Measurements from ENCODE around the gene ARHGEF7. TPM values are rescaled to one million over a fixed set of nuclear protein-coding genes. Genes with fewer than 3 reads are reported as not detected.

ARHGEF7 gene
- total and polyA plus RNA-seq, 4 experiments from 2014 or later: 6.6 to 73.7 (median 40.7) TPM

DNA sequence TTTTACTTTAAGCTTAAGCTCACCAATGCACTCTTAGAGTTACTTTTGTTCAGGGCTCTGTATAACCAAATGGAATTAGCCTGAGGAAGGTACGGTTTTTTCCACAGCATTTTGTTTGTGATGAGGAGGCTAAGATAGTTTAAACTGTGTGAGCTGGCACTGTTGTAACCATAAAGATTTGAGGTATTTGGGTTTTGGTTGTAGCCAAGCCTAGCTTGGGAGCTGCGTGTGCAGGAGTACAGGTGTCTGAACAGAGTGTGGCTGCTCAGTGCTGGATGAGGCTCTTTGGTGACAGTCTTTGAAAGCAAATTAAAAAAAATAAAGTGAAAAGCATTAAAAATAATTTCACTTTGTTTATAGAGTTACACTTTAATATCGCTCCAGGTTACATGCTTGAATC, 56.0 kb downstream of the ARHGEF7 start:
- Histone ChIP-seq H3K27me3 (ENCODE audit: insufficient read depth, low read length) (no peaks in the 10 kb centered on the region), H3K36me3 (ENCODE audit: insufficient read depth, low read length) (no peaks in the 10 kb centered on the region), H3K27ac (ENCODE audit: low read depth, low read length) (no peak overlapping the region), H3K9me3 (ENCODE audit: control insufficient read depth in 1 of 2, low read length in 2 of 2) (no peaks in the 10 kb centered on the region), H3K4me3 (ENCODE audit: low read length in 2 of 2) (no peak overlapping the region), H3K4me1 (ENCODE audit: insufficient read depth, low read length) (peaks cover 32% of the 10 kb centered on the region)
- POLR2A ChIA-PET (ENCODE audit: partially characterized antibody): interaction anchor here (1.1 kb wide), 1 partner anchor 13 kb away, joined by 3 read pairs; no protein-coding TSS in a partner anchor
- no peak for DNase-seq
- Mint-ChIP-seq H3K4me3 (no peak overlapping the region), H3K4me1 (peaks cover 48 to 87% (median 63%) of the 10 kb centered on the region in 4 donors), H3K9me3 (peaks cover 0 to 1% (median 0%) of the 10 kb centered on the region in 8 donors), H3K36me3 (peaks cover 29 to 48% of the 10 kb centered on the region in 2 donors), H3K27me3 (no peaks in the 10 kb centered on the region), H3K27ac (peak overlapping the region in 1 of 7 donors; percentile 18)
- intact Hi-C loops (cut with micrococcal nuclease): no loop called here
- CTCF ChIA-PET (ENCODE audit: partially characterized antibody): no interaction called here

DNA sequence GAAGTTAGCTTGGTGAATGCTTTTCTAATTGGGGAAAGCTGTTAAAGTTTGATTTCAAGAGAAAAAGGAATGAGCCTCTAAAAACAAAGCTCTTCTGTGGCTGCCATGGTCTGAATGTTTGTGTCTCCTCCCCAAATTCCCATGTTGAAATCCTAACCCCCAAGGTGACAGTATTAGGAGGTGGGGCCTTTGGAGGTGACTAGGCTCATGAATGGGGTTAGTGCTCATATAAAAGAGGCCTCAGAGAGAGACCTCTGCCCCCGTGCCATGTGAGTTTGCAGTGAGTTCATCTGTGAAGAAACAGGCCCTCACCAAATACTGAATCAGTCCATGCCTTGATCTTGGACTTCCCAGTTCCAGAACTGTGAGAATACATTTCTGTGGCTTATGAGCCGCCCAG, 56.5 kb downstream of the ARHGEF7 start:
- H3K27ac ChIP-seq (ENCODE audit: low read depth, low read length): no peak overlapping the region
- Mint-ChIP-seq H3K9me3 (peaks cover 0 to 1% (median 0%) of the 10 kb centered on the region in 8 donors), H3K4me3 (no peak overlapping the region), H3K27me3 (no peaks in the 10 kb centered on the region), H3K27ac (peak overlapping the region in 3 of 7 donors; percentile 23 to 52 (median 47)), H3K4me1 (peaks cover 48 to 87% (median 63%) of the 10 kb centered on the region in 4 donors), H3K36me3 (peaks cover 24 to 45% of the 10 kb centered on the region in 2 donors)
- POLR2A ChIA-PET (ENCODE audit: partially characterized antibody): interaction anchor here (1.1 kb wide), 1 partner anchor 14 kb away, joined by 3 read pairs; no protein-coding TSS in a partner anchor
- DNase-seq: no peak
- intact Hi-C loops (cut with micrococcal nuclease): no loop called here
- CTCF ChIA-PET (ENCODE audit: partially characterized antibody): no interaction called here
- H3K9me3 ChIP-seq (ENCODE audit: control insufficient read depth in 1 of 2, low read length in 2 of 2): no peaks in the 10 kb centered on the region
- H3K27me3 ChIP-seq (ENCODE audit: insufficient read depth, low read length): no peaks in the 10 kb centered on the region
- H3K36me3 ChIP-seq (ENCODE audit: insufficient read depth, low read length): no peaks in the 10 kb centered on the region
- no peak overlapping the region for H3K4me3 ChIP-seq (ENCODE audit: low read length in 2 of 2)
- peaks cover 32% of the 10 kb centered on the region for H3K4me1 ChIP-seq (ENCODE audit: insufficient read depth, low read length)

- intact Hi-C loops (cut with micrococcal nuclease): no loop called here
- Mint-ChIP-seq H3K36me3 (peaks cover 15 to 37% of the 10 kb centered on the region in 2 donors), H3K27ac (peak overlapping the region in 5 of 7 donors; percentile 50 to 100 (median 93)), H3K9me3 (peaks cover 0 to 1% (median 0%) of the 10 kb centered on the region in 8 donors), H3K4me3 (no peak overlapping the region), H3K27me3 (no peaks in the 10 kb centered on the region), H3K4me1 (peaks cover 50 to 87% (median 65%) of the 10 kb centered on the region in 4 donors)
- H3K27ac ChIP-seq (ENCODE audit: low read depth, low read length): no peak overlapping the region
- H3K9me3 ChIP-seq (ENCODE audit: control insufficient read depth in 1 of 2, low read length in 2 of 2): no peaks in the 10 kb centered on the region
- H3K4me3 ChIP-seq (ENCODE audit: low read length in 2 of 2): no peak overlapping the region
- H3K4me1 ChIP-seq (ENCODE audit: insufficient read depth, low read length): peaks cover 53% of the 10 kb centered on the region
- ChIA-PET POLR2A (ENCODE audit: partially characterized antibody) (interaction anchor here (1.8 to 2.0 kb wide), 2 partner anchors 8 to 10 kb away, joined by 7 to 10 read pairs; no protein-coding TSS in a partner anchor), CTCF (ENCODE audit: partially characterized antibody) (interaction anchor here (0.7 to 1.5 kb wide), 2 partner anchors 14 to 41 kb away, joined by 3 read pairs; no protein-coding TSS in a partner anchor)
- H3K27me3 ChIP-seq (ENCODE audit: insufficient read depth, low read length): no peaks in the 10 kb centered on the region
- DNase-seq: no peak
- no peaks in the 10 kb centered on the region for H3K36me3 ChIP-seq (ENCODE audit: insufficient read depth, low read length)
These were observed 59.4 kb downstream of the ARHGEF7 start for GRCh38 chr13:111174377-111175114.

- Mint-ChIP-seq H3K9me3 (peaks cover 0 to 1% (median 0%) of the 10 kb centered on the region in 8 donors), H3K27me3 (no peaks in the 10 kb centered on the region), H3K4me1 (peaks cover 55 to 87% (median 68%) of the 10 kb centered on the region in 4 donors), H3K4me3 (peak overlapping the region in 2 of 8 donors; percentile 5 to 35), H3K27ac (peak overlapping the region; percentile 85 to 100 (median 99)), H3K36me3 (peaks cover 12 to 35% of the 10 kb centered on the region in 2 donors)
- Histone ChIP-seq H3K4me3 (ENCODE audit: low read length in 2 of 2) (no peak overlapping the region), H3K27ac (ENCODE audit: low read depth, low read length) (no peak overlapping the region), H3K9me3 (ENCODE audit: control insufficient read depth in 1 of 2, low read length in 2 of 2) (no peaks in the 10 kb centered on the region), H3K4me1 (ENCODE audit: insufficient read depth, low read length) (peaks cover 61% of the 10 kb centered on the region), H3K27me3 (ENCODE audit: insufficient read depth, low read length) (no peaks in the 10 kb centered on the region), H3K36me3 (ENCODE audit: insufficient read depth, low read length) (no peaks in the 10 kb centered on the region)
- intact Hi-C loops (cut with micrococcal nuclease): no loop called here
- DNase-seq: no peak
- ChIA-PET CTCF (ENCODE audit: partially characterized antibody) (interaction anchor here (1.5 kb wide), 1 partner anchor 14 kb away, joined by 3 read pairs; no protein-coding TSS in a partner anchor), POLR2A (ENCODE audit: partially characterized antibody) (interaction anchor here (1.8 to 2.0 kb wide), 2 partner anchors 7 to 9 kb away, joined by 7 to 10 read pairs; no protein-coding TSS in a partner anchor)
These were observed 60.3 kb downstream of the ARHGEF7 start for GRCh38 chr13:111175372-111175771.

GRCh38 chr13:111175935-111176334, 60.8 kb downstream of the ARHGEF7 start:
- Mint-ChIP-seq H3K27me3 (no peaks in the 10 kb centered on the region), H3K36me3 (peaks cover 12 to 32% of the 10 kb centered on the region in 2 donors), H3K4me1 (peaks cover 54 to 87% (median 69%) of the 10 kb centered on the region in 4 donors), H3K4me3 (peak overlapping the region in 5 of 8 donors; percentile 26 to 84 (median 83)), H3K9me3 (peaks cover 0 to 1% (median 0%) of the 10 kb centered on the region in 8 donors), H3K27ac (peak overlapping the region; percentile 89 to 100 (median 99))
- no peaks in the 10 kb centered on the region for H3K9me3 ChIP-seq (ENCODE audit: control insufficient read depth in 1 of 2, low read length in 2 of 2)
- no peak overlapping the region for H3K4me3 ChIP-seq (ENCODE audit: low read length in 2 of 2)
- no peaks in the 10 kb centered on the region for H3K36me3 ChIP-seq (ENCODE audit: insufficient read depth, low read length)
- H3K27me3 ChIP-seq (ENCODE audit: insufficient read depth, low read length): no peaks in the 10 kb centered on the region
- ChIA-PET CTCF (ENCODE audit: partially characterized antibody) (interaction anchor here (1.2 kb wide), 1 partner anchor 20 kb away, joined by 3 read pairs; no protein-coding TSS in a partner anchor), POLR2A (ENCODE audit: partially characterized antibody) (interaction anchor here (0.5 to 2.0 kb wide), 2 partner anchors 8 to 582 kb away, joined by 3 to 10 read pairs; no protein-coding TSS in a partner anchor)
- DNase-seq: no peak
- peak overlapping the region; percentile 72 for H3K27ac ChIP-seq (ENCODE audit: low read depth, low read length)
- peaks cover 67% of the 10 kb centered on the region for H3K4me1 ChIP-seq (ENCODE audit: insufficient read depth, low read length)
- intact Hi-C loops (cut with micrococcal nuclease): no loop called here

DNA sequence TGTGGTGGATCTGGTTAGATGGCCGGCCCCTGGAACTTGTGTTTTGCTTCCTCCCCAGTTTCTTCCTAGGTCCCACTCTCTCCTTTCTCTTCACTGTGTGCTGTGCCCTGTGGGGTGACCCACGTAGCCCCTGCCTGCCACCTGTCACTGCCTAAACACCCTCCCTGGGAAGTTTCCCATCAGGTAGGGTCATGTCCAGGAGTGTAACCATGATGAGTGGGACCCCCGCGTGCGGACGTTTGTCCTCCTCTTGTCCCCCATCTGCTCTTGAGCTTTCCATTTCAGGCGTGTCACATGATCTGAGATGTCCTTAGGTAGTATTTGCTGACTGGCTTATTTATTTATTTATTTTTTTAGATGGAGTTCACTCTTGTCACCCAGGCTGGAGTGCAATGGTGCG, 61.3 kb downstream of the ARHGEF7 start:
- DNase-seq: no peak
- Mint-ChIP-seq H3K4me3 (peak overlapping the region in 6 of 8 donors; percentile 17 to 84 (median 82)), H3K27ac (peak overlapping the region; percentile 89 to 100 (median 99)), H3K27me3 (no peaks in the 10 kb centered on the region), H3K9me3 (peaks cover 0 to 1% (median 0%) of the 10 kb centered on the region in 8 donors), H3K4me1 (peaks cover 54 to 87% (median 71%) of the 10 kb centered on the region in 4 donors), H3K36me3 (peaks cover 17 to 34% of the 10 kb centered on the region in 2 donors)
- intact Hi-C loops (cut with micrococcal nuclease): no loop called here
- Histone ChIP-seq H3K36me3 (ENCODE audit: insufficient read depth, low read length) (no peaks in the 10 kb centered on the region), H3K4me3 (ENCODE audit: low read length in 2 of 2) (no peak overlapping the region), H3K27me3 (ENCODE audit: insufficient read depth, low read length) (no peaks in the 10 kb centered on the region), H3K27ac (ENCODE audit: low read depth, low read length) (peak overlapping the region; percentile 72), H3K4me1 (ENCODE audit: insufficient read depth, low read length) (peaks cover 72% of the 10 kb centered on the region), H3K9me3 (ENCODE audit: control insufficient read depth in 1 of 2, low read length in 2 of 2) (no peaks in the 10 kb centered on the region)
- POLR2A ChIA-PET (ENCODE audit: partially characterized antibody): interaction anchor here (0.5 to 3.1 kb wide), 2 partner anchors 13 to 583 kb away, joined by 3 to 16 read pairs; no protein-coding TSS in a partner anchor
- CTCF ChIA-PET (ENCODE audit: partially characterized antibody): interaction anchor here (1.2 kb wide), 1 partner anchor 20 kb away, joined by 3 read pairs; no protein-coding TSS in a partner anchor

All from CD4-positive, alpha-beta memory T cell (primary cell).